PFSK-1 (cell line): ENCODE data around the gene AKAP13.

Experiments
- POLR2AphosphoS5 ChIP-seq: IDR thresholded peaks from 2 replicates; pipeline ENCODE4 v1.6.1; 2012; ENCODE audit warnings: low read depth, mild to moderate bottlenecking, control low read depth, low read length, moderate library complexity
- SIN3A ChIP-seq: IDR thresholded peaks from 2 replicates; pipeline ENCODE4 v1.6.1; 2012; ENCODE audit warnings: mild to moderate bottlenecking, low read length, moderate library complexity, borderline replicate concordance; ENCODE audit not compliant: insufficient read depth

DNA sequence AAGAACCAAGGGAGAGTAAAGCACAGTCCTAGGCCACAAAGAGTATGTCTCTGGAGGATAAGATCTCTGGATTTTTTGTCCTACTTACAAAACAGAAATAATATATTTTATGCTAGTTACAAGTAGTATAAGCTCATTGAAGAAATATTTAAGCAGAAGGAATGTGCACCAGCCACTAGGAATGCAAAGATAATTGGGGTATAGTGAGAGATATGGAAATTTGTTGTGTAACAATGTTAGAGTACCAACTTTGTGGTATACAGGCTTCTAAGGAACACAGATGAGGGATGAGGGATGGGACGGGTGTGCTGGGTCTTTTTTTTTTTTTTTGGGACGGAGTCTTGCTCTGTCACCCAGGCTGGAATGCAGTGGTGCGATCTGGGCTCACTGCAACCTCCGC lies 26.5 kb downstream of the AKAP13 start:
- TF ChIP-seq POLR2AphosphoS5 (no peak), SIN3A (no peak)
